B cell (primary cell): ENCODE results near the gene KIR3DL2.
"Not testable (repeated sequence)": the region's sequence is repeated elsewhere in the genome, so short reads cannot be mapped to it uniquely, and the experiment has no call there.

ENCODE experiments used
- EZH2 ChIP-seq: IDR thresholded peaks from 2 replicates; pipeline ENCODE4 v1.6.1; 2012; ENCODE audit warnings: borderline replicate concordance, low read depth, mild to moderate bottlenecking, moderate library complexity, low read length; ENCODE audit not compliant: insufficient read depth, poor library complexity, severe bottlenecking
- TF ChIP-seq, protein P1 (sequence below): fragments of 200-600 bp; IDR thresholded peaks from one replicate; pipeline ENCODE4 v1.8.0; 2022; ENCODE audit warnings: antibody characterized with exemption, mild to moderate bottlenecking

DNA sequence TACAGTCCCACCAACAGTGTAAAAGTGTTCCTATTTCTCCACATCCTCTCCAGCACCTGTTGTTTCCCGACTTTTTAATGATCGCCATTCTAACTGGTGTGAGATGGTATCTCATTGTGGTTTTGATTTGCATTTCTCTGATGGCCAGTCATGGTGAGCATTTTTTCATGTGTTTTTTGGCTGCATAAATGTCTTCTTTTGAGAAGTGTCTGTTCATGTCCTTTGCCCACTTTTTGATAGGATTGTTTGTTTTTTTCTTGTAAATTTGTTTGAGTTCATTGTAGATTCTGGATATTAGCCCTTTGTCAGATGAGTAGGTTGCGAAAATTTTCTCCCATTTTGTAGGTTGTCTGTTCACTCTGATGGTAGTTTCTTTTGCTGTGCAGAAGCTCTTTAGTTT lies 13.2 kb downstream of the KIR3DL2 start:
- TF ChIP-seq, protein P1, sequence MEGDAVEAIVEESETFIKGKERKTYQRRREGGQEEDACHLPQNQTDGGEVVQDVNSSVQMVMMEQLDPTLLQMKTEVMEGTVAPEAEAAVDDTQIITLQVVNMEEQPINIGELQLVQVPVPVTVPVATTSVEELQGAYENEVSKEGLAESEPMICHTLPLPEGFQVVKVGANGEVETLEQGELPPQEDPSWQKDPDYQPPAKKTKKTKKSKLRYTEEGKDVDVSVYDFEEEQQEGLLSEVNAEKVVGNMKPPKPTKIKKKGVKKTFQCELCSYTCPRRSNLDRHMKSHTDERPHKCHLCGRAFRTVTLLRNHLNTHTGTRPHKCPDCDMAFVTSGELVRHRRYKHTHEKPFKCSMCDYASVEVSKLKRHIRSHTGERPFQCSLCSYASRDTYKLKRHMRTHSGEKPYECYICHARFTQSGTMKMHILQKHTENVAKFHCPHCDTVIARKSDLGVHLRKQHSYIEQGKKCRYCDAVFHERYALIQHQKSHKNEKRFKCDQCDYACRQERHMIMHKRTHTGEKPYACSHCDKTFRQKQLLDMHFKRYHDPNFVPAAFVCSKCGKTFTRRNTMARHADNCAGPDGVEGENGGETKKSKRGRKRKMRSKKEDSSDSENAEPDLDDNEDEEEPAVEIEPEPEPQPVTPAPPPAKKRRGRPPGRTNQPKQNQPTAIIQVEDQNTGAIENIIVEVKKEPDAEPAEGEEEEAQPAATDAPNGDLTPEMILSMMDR, result not testable (repeated sequence)
- not testable (repeated sequence) for TF ChIP-seq EZH2
